Measurements from ENCODE around the gene CLASP2. TPM values are rescaled to one million over a fixed set of nuclear protein-coding genes. Genes with fewer than 3 reads are reported as not detected.
"Not testable (repeated sequence)": the region's sequence is repeated elsewhere in the genome, so short reads cannot be mapped to it uniquely, and the experiment has no call there.

Gene CLASP2
- 91.8 and 95.2 TPM in 2 replicates for total RNA-seq (2014; rRNA removed; shearing (Covaris generic))
- 34.7 and 37.5 TPM in 2 replicates for polyA plus RNA-seq (2015; cell fraction: cytosol; rRNA removed)
- 67.0 and 83.5 TPM in 2 replicates for polyA plus RNA-seq (2015; cell fraction: nucleus; rRNA removed)

GRCh38 chr3:33717866-33718594 is at the start of gene CLASP2:
Gene CLASP2 (minus strand): TSS chr3:33718254. CDS start chr3:33718002, 252 bp downstream.
- in situ Hi-C loops (cut with HindIII; ENCODE audit: low pct_unique_long_range_greater_than_20kb, low sequenced_read_pairs) = no loop called here
- DNase-seq (ENCODE audit: low read depth, low spot score) = peak; percentile 85

DNA sequence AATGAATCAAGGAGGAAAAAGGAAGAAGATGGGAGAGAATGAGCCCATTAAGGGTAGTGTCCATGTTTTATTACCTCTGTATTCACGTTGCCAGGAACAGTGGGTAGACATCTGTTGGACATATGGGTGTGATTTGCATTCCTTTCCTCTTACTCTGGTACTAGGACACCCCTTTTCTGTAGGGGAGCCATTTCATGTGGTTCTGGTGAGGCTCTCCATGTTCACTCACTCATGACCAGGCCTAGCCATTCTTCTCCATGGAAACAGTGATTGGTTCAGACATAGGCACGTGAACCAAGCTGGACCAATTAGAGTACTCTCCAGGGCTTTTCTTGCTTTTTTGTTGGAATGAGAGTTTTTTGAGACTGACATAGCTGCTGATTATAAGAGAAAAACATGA is 40.8 kb upstream of the CLASP2 start:
- DNase-seq (ENCODE audit: low read depth, low spot score) = no peak

GRCh38 chr3:33758281-33758680 is 40.2 kb upstream of the CLASP2 start:
- DNase-seq (ENCODE audit: low read depth, low spot score) = no peak
- in situ Hi-C loops (cut with HindIII; ENCODE audit: low pct_unique_long_range_greater_than_20kb, low sequenced_read_pairs) = no loop called here

More for the DNA sequence above, 40.8 kb upstream of the CLASP2 start:
- in situ Hi-C loops (cut with HindIII; ENCODE audit: low pct_unique_long_range_greater_than_20kb, low sequenced_read_pairs) = no loop called here

DNA sequence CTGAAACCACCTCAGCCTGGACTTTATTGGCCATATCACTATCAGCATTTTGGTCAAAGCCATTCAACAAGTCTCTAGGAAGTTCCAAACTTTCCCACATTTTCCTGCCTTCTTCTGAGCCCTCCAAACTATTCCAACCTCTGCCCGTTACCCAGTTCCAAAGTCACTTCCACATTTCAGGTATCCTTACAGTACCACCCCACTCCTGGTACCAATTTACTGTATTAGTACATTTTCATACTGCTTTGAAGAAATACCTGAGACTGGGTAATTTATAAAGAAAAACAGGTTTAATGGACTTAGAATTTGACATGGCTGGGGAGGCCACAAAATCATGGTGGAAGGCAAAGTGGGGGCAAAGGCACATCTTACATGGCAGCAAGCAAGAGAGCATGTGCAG is 36.3 kb upstream of the CLASP2 start:
- DNase-seq (ENCODE audit: low read depth, low spot score); in situ Hi-C loops (cut with HindIII; ENCODE audit: low pct_unique_long_range_greater_than_20kb, low sequenced_read_pairs): not testable (repeated sequence)

DNA sequence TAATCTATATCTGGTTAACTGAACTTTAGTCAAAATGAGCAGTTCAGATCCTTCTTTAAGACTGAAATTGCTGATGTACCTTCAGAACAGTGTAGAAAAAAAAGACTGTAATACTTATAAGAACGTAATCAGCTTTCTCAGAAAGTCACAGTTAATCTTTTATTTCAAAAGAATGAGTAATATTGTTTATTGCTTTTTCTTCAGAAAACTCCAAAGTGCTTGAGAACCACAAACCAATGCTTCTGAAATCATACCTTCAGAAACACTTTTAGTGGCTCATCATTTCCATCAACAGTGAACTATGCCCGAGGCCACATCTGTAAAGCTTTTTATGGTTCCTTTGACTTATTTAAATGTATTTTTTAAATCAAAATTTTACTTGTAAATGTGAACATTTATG is 33.3 kb upstream of the CLASP2 start:
- in situ Hi-C loops (cut with HindIII; ENCODE audit: low pct_unique_long_range_greater_than_20kb, low sequenced_read_pairs) = no loop called here
- DNase-seq (ENCODE audit: low read depth, low spot score) = no peak

DNA sequence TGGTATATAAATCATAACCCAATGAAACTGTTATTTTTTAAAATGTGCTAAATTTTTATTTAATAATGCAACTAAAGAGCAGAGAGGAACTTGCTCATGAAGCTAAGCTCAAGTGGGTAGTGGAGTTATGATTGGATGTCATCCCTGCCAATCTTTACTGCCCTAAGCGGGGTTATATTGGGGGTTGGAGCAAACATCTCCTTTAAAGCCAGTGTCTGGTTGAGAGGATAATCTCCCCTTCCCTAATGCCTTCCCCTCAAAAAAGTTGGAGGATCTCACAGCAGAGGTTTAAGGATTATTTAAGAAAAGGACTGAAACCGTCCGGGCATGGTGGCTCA is 32.1 kb upstream of the CLASP2 start:
- in situ Hi-C loops (cut with HindIII; ENCODE audit: low pct_unique_long_range_greater_than_20kb, low sequenced_read_pairs) = no loop called here
- DNase-seq (ENCODE audit: low read depth, low spot score) = no peak

DNA sequence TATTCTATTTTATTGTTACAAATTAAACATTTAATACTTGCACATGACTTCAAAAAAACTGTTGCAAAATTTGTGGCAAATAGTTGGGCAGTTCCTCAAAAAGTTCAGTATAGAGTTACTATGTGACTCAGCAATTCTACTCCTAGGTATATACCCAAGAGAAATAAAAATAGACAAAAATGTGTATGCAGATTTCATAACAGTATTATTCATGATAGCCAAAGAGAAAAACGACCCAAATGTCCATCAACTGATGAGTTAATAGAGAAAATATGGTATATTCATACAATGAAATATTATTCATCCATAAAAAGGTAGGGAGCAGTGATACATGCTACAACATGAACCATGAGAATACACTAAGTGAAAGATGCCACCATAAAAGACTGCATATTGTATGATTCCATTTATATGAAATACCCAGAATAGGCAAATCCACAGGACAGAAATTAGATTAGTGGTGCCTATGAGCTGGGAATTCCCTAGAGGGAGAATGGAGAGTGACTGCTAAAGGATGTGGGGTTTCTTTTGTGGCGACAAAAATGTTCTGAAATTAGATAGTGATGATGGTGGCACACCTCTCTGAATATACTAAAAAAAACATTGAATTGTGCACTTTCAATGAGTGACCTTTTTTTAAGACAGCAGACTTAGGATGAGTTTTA is 31.6 kb upstream of the CLASP2 start:
- in situ Hi-C loops (cut with HindIII; ENCODE audit: low pct_unique_long_range_greater_than_20kb, low sequenced_read_pairs) = no loop called here
- no peak for DNase-seq (ENCODE audit: low read depth, low spot score)

GRCh38 chr3:33746416-33747116 is 28.5 kb upstream of the CLASP2 start:
- in situ Hi-C loops (cut with HindIII; ENCODE audit: low pct_unique_long_range_greater_than_20kb, low sequenced_read_pairs) = no loop called here
- no peak for DNase-seq (ENCODE audit: low read depth, low spot score)

DNA sequence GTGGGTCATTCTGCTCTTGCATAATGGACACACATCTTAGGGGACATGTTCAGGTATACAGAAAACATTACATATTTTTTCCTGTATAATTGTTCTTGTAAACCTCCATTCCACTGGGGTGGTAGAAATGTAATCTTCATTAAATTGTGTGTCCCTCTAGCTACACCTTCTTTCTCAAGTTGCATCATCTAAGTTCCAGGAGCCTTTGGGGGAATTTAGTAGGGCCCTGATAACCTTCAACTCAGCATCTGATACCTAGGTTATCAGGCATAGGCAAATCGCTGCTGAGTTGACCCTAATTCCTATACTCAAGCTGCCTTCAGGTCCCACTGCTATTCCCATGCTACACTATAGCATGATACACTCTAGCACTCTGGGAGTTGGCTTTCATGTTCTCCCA is 19.1 kb upstream of the CLASP2 start:
- no peak for DNase-seq (ENCODE audit: low read depth, low spot score)

GRCh38 chr3:33732394-33732793 is 14.3 kb upstream of the CLASP2 start:
- in situ Hi-C loops (cut with HindIII; ENCODE audit: low pct_unique_long_range_greater_than_20kb, low sequenced_read_pairs) = no loop called here

More for the DNA sequence above, 19.1 kb upstream of the CLASP2 start:
- in situ Hi-C loops (cut with HindIII; ENCODE audit: low pct_unique_long_range_greater_than_20kb, low sequenced_read_pairs) = no loop called here

DNA sequence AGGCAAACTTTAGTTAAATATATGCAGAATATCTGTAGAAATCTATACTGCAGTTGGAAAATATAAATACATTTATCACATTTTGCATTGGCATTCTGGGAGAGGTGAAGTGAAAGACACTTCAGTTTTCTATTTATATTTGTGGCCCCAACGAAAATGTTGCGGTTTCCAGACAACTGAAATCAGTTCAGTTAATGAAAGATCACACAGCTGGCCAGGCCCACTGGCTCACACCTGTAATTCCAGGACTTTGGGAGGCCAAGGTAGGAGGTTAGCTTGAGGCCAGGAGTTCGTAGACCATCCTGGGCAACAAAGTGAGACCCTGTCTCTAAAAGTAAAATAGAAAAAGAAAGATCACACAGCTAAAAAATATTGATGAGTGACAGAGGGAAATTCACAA is 11.9 kb upstream of the CLASP2 start:
- DNase-seq (ENCODE audit: low read depth, low spot score) = no peak
- in situ Hi-C loops (cut with HindIII; ENCODE audit: low pct_unique_long_range_greater_than_20kb, low sequenced_read_pairs) = no loop called here

More at GRCh38 chr3:33732394-33732793, 14.3 kb upstream of the CLASP2 start:
- DNase-seq (ENCODE audit: low read depth, low spot score) = peak; percentile 11

GRCh38 chr3:33724256-33724655 is 6.2 kb upstream of the CLASP2 start:
- DNase-seq (ENCODE audit: low read depth, low spot score) = no peak
- in situ Hi-C loops (cut with HindIII; ENCODE audit: low pct_unique_long_range_greater_than_20kb, low sequenced_read_pairs) = no loop called here

DNA sequence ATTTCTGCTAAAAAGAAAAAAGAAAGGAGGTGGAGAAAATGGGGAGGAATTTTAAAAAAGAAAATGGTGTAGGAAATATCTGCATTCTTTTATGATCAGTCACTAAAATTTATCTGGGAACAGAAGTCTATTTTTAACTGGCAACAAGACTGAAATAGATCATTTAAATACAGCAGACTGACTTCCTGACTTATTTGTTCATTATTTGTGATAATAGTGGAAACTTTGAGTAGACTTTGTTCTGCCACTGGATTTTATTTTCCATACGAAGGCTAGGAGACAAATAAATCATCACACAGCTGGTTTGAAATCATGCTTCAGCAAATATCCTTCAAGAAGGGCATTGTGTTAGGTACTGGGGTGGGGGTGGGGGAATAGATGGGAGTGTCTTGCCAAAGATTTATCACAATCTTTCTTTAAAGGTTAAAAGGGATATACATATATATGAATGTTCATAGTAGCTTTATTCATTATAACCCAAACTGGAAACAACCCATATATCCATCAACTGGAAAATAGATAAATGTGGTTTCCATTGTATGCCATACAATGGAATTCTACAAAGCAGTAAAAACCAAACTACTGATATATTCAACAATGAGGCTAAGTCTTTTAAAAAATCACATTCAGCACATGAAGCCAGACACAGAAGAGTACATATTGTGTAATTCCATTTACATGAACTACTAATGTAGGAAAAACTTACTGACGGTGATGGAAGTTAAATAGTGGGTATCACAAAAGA is 4.7 kb upstream of the CLASP2 start:
- in situ Hi-C loops (cut with HindIII; ENCODE audit: low pct_unique_long_range_greater_than_20kb, low sequenced_read_pairs) = no loop called here
- peak; percentile 17 for DNase-seq (ENCODE audit: low read depth, low spot score)

DNA sequence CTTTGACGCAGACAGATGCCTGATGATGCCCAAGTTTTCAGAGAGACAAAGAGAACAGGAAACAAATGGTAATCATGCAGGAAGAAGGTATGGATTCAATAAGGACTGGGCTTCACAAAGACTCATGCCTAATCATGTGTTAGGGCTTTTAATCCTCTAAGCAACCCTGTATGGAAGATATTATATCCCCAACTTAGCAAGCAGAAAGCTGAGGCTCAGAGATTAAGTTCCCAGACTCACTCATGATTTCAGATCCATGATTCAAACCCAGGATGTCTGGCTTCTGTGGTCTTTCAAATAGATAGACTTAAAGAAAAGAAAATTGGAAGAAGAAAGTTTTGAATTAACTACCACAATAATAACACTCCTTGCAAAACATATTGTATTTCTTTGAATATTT is 4.1 kb upstream of the CLASP2 start:
- peak; percentile 8 for DNase-seq (ENCODE audit: low read depth, low spot score)
- in situ Hi-C loops (cut with HindIII; ENCODE audit: low pct_unique_long_range_greater_than_20kb, low sequenced_read_pairs) = no loop called here

DNA sequence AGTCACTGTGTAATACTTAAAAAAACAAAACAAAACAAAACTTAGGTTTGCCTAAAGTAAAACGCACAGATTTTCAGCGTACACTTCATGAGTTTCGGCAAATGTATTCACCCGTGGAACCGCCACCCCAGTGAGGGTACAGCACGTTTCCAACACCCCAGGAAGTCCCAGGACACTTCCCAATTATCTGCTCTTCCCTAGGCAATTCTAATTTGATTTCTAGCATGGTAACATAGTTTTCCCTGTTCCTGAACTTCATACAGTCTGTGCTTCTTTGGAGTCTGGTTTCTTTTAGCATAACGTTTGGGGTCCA is 497 bp upstream of the CLASP2 start:
- in situ Hi-C loops (cut with HindIII; ENCODE audit: low pct_unique_long_range_greater_than_20kb, low sequenced_read_pairs) = no loop called here

DNA sequence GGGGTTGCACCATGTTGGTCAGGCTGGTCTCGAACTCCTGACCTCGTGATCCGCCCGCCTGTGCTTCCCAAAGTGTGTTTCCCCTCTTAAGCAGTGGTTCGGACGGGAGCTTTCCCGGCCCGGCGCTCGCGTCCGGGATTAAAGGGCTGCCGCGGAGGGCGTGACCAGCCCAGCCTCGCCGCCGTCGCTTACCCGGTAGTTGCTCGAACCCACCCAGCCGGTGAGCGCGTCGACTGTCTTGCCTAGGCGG is 513 bp downstream of the CLASP2 start:
- in situ Hi-C loops (cut with HindIII; ENCODE audit: low pct_unique_long_range_greater_than_20kb, low sequenced_read_pairs) = no loop called here
- DNase-seq (ENCODE audit: low read depth, low spot score) = peak; percentile 62

More for the DNA sequence above, 497 bp upstream of the CLASP2 start:
- peak; percentile 6 for DNase-seq (ENCODE audit: low read depth, low spot score)

DNA sequence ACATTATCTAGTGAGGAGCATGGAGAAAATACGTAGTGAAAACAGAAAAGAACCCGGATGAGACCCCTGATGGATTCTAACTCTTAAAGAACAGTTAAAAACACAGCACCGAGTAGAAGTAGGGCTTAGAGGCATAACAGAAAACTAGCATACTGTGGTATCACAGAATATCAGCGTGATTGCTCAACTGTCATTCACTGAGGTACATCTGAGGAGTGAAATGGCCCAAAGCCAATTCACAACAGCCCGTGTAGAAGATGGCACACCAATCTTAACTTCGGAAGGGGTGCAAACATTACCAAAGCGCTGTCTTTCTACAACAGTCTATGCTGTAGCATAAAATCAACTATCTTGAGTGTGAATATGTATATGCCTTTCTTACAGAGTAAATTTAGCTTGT is 1.8 kb downstream of the CLASP2 start:
- DNase-seq (ENCODE audit: low read depth, low spot score) = peak; percentile 14
- in situ Hi-C loops (cut with HindIII; ENCODE audit: low pct_unique_long_range_greater_than_20kb, low sequenced_read_pairs) = no loop called here

- DNase-seq (ENCODE audit: low read depth, low spot score) = no peak
- in situ Hi-C loops (cut with HindIII; ENCODE audit: low pct_unique_long_range_greater_than_20kb, low sequenced_read_pairs) = no loop called here
Measured at GRCh38 chr3:33711100-33711499, 7.0 kb downstream of the CLASP2 start.
